HepG2 (cell line): ENCODE data around the gene ACSS1. TPM values are rescaled to one million over a fixed set of nuclear protein-coding genes. Genes with fewer than 3 reads are reported as not detected.

ENCODE experiments used
- AGO2 ChIP-seq: fragments of 200-400 bp; formaldehyde crosslinking; optimal IDR thresholded peaks from 2 replicates; pipeline ENCODE3; 2017; ENCODE audit warnings: mild to moderate bottlenecking, low read depth, low read length, moderate library complexity
- CREBL2 ChIP-seq: sonication (generic); formaldehyde crosslinking; IDR thresholded peaks from 2 replicates; pipeline ENCODE4 v1.8.1; 2023; ENCODE audit warnings: missing genetic modification reagents, mild to moderate bottlenecking, borderline replicate concordance
- FOXK2 ChIP-seq: fragments of 450-650 bp; IDR thresholded peaks from 2 replicates; pipeline ENCODE4 v1.6.1; 2016
- HDAC6 ChIP-seq: fragments of 200-600 bp; sonication (generic); IDR thresholded peaks from 2 replicates; pipeline ENCODE4 v1.7.0; 2017; ENCODE audit warnings: mild to moderate bottlenecking, antibody characterized with exemption, low read length, low read depth
- HMG20A ChIP-seq: IDR thresholded peaks from 2 replicates; pipeline ENCODE4 v1.6.1; 2016; ENCODE audit warnings: borderline replicate concordance
- HMG20B ChIP-seq: conservative IDR thresholded peaks from 2 replicates; pipeline ENCODE4 v1.6.1; 2016; ENCODE audit warnings: missing genetic modification reagents, missing compliant biosample characterization
- HNRNPH1 ChIP-seq: fragments of 200-400 bp; formaldehyde crosslinking; optimal IDR thresholded peaks from 2 replicates; pipeline ENCODE3; 2017; ENCODE audit warnings: mild to moderate bottlenecking, low read depth, low read length
- IRF2 ChIP-seq: IDR thresholded peaks from 2 replicates; pipeline ENCODE4 v1.6.1; 2018; ENCODE audit warnings: missing genetic modification reagents, missing compliant biosample characterization
- MYNN ChIP-seq: sonication (generic); formaldehyde crosslinking; IDR thresholded peaks from 2 replicates; pipeline ENCODE4 v1.4.0; 2020; ENCODE audit warnings: mild to moderate bottlenecking, low read depth, missing genetic modification reagents
- PHB2 ChIP-seq: fragments of 450-650 bp; IDR thresholded peaks from 2 replicates; pipeline ENCODE4 v1.6.1; 2018; ENCODE audit not compliant: partially characterized antibody
- PITX1 ChIP-seq: sonication (generic); formaldehyde crosslinking; IDR thresholded peaks from 2 replicates; pipeline ENCODE4 v1.5.1; 2020; ENCODE audit warnings: mild to moderate bottlenecking, missing genetic modification reagents
- RXRA ChIP-seq: sonication (generic); formaldehyde crosslinking; IDR thresholded peaks from 2 replicates; pipeline ENCODE4 v1.5.1; 2020; ENCODE audit warnings: missing genetic modification reagents
- SP2 ChIP-seq: sonication (generic); formaldehyde crosslinking; IDR thresholded peaks from 2 replicates; pipeline ENCODE4 v1.5.1; 2020; ENCODE audit warnings: mild to moderate bottlenecking, missing genetic modification reagents
- SPEN ChIP-seq: sonication (generic); formaldehyde crosslinking; IDR thresholded peaks from 2 replicates; pipeline ENCODE4 v1.5.1; 2020; ENCODE audit warnings: low read depth, mild to moderate bottlenecking, missing genetic modification reagents
- TCF7 ChIP-seq: sonication (generic); IDR thresholded peaks from 2 replicates; pipeline ENCODE4 v1.6.1; 2016; ENCODE audit warnings: antibody characterized with exemption, low read depth
- THYN1 ChIP-seq: sonication (generic); formaldehyde crosslinking; IDR thresholded peaks from 2 replicates; pipeline ENCODE4 v1.8.1; 2023; ENCODE audit warnings: low read depth, mild to moderate bottlenecking, moderate library complexity, missing genetic modification reagents, borderline replicate concordance
- U2AF2 ChIP-seq: fragments of 200-400 bp; formaldehyde crosslinking; IDR thresholded peaks from 2 replicates; pipeline ENCODE4 v1.6.1; 2017; ENCODE audit warnings: low read depth, mild to moderate bottlenecking, low read length
- ZBTB7A ChIP-seq: sonication (generic); formaldehyde crosslinking; IDR thresholded peaks from 2 replicates; pipeline ENCODE4 v1.8.0; 2022; ENCODE audit warnings: mild to moderate bottlenecking, missing genetic modification reagents
- ZNF296 ChIP-seq: sonication (generic); formaldehyde crosslinking; conservative IDR thresholded peaks from 2 replicates; pipeline ENCODE4 v1.5.0; 2020; ENCODE audit warnings: mild to moderate bottlenecking, missing genetic modification reagents
- ZNF550 ChIP-seq: sonication (generic); formaldehyde crosslinking; IDR thresholded peaks from 2 replicates; pipeline ENCODE4 v1.4.0; 2020; ENCODE audit warnings: mild to moderate bottlenecking, missing genetic modification reagents, borderline replicate concordance
- ZNF567 ChIP-seq: sonication (generic); formaldehyde crosslinking; IDR thresholded peaks from 2 replicates; pipeline ENCODE4 v1.8.1; 2023; ENCODE audit warnings: mild to moderate bottlenecking, missing genetic modification reagents, borderline replicate concordance
- ZNF674 ChIP-seq: sonication (generic); formaldehyde crosslinking; IDR thresholded peaks from 2 replicates; pipeline ENCODE4 v1.5.0; 2020; ENCODE audit warnings: low read depth, mild to moderate bottlenecking, missing genetic modification reagents
- polyA plus RNA-seq, 8 experiments: library from polyadenylated mRNA; depleted of rRNA in 3 of 8; stranded (reverse) in 7 of 8; unstranded in 1 of 8; fragments of >200 nt; fragmentation: Illumina TruSeq in 4 of 8; extraction: Trizol in 4 of 8; gene quantifications; 2 replicates each; pipeline versions ENCODE4 v1.2.1 to v1.2.3, GENCODE V29; 2011 to 2016; ENCODE audit warnings: low read depth in 4 of 8, missing spikeins in 1 of 8, mixed read lengths in 1 of 8; ENCODE audit not compliant: insufficient read depth in 1 of 8
- total RNA-seq, 5 experiments: library from RNA; depleted of rRNA; stranded (reverse); fragments of >200 nt; fragmentation: Illumina TruSeq; extraction: Trizol; gene quantifications; 2 replicates each; pipeline ENCODE4 v1.2.3, GENCODE V29; 2016; ENCODE audit warnings: low read depth in 1 of 5
- TF ChIP-seq, protein P1 (sequence below): sonication (generic); formaldehyde crosslinking; conservative IDR thresholded peaks from 2 replicates; pipeline ENCODE4 v1.4.0; 2020; ENCODE audit warnings: mild to moderate bottlenecking, missing genetic modification reagents, moderate library complexity
- TF ChIP-seq, protein P2 (sequence below): sonication (generic); formaldehyde crosslinking; IDR thresholded peaks from 2 replicates; pipeline ENCODE4 v1.4.0; 2020; ENCODE audit warnings: missing genetic modification reagents
- TF ChIP-seq, protein P3 (sequence below): IDR thresholded peaks from 2 replicates; pipeline ENCODE4 v1.6.1; 2016; ENCODE audit warnings: missing compliant biosample characterization, missing genetic modification reagents, borderline replicate concordance

The ACSS1 gene
- total and polyA plus RNA-seq, 2 of the 13 experiments (the other 11 are each of a cell fraction or from before 2014, with no cell fraction given): 15.2 to 41.6 TPM

GRCh38 chr20:25017257-25017803, 40.6 kb downstream of the ACSS1 start (continued):
- TF ChIP-seq ZBTB7A (CRISPR knock-in tag): peak; percentile 83; the same call in 1 of the 2 replicates
- no peak for TF ChIP-seq ZNF550 (CRISPR knock-in tag)
- peak; percentile 50; the same call in 1 of the 2 replicates for TF ChIP-seq IRF2 (CRISPR knock-in tag)
- no peak for TF ChIP-seq U2AF2
- TF ChIP-seq THYN1 (CRISPR knock-in tag): no peak
- TF ChIP-seq, protein P1, sequence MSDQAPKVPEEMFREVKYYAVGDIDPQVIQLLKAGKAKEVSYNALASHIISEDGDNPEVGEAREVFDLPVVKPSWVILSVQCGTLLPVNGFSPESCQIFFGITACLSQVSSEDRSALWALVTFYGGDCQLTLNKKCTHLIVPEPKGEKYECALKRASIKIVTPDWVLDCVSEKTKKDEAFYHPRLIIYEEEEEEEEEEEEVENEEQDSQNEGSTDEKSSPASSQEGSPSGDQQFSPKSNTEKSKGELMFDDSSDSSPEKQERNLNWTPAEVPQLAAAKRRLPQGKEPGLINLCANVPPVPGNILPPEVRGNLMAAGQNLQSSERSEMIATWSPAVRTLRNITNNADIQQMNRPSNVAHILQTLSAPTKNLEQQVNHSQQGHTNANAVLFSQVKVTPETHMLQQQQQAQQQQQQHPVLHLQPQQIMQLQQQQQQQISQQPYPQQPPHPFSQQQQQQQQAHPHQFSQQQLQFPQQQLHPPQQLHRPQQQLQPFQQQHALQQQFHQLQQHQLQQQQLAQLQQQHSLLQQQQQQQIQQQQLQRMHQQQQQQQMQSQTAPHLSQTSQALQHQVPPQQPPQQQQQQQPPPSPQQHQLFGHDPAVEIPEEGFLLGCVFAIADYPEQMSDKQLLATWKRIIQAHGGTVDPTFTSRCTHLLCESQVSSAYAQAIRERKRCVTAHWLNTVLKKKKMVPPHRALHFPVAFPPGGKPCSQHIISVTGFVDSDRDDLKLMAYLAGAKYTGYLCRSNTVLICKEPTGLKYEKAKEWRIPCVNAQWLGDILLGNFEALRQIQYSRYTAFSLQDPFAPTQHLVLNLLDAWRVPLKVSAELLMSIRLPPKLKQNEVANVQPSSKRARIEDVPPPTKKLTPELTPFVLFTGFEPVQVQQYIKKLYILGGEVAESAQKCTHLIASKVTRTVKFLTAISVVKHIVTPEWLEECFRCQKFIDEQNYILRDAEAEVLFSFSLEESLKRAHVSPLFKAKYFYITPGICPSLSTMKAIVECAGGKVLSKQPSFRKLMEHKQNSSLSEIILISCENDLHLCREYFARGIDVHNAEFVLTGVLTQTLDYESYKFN: peak; percentile 39; the same call in 1 of the 2 replicates
- no peak for TF ChIP-seq TCF7
- TF ChIP-seq PITX1 (CRISPR knock-in tag): no peak
- no peak for TF ChIP-seq HMG20B (CRISPR knock-in tag)
- no peak for TF ChIP-seq AGO2
- TF ChIP-seq PHB2: no peak
- TF ChIP-seq MYNN (CRISPR knock-in tag): no peak
- TF ChIP-seq, protein P2, sequence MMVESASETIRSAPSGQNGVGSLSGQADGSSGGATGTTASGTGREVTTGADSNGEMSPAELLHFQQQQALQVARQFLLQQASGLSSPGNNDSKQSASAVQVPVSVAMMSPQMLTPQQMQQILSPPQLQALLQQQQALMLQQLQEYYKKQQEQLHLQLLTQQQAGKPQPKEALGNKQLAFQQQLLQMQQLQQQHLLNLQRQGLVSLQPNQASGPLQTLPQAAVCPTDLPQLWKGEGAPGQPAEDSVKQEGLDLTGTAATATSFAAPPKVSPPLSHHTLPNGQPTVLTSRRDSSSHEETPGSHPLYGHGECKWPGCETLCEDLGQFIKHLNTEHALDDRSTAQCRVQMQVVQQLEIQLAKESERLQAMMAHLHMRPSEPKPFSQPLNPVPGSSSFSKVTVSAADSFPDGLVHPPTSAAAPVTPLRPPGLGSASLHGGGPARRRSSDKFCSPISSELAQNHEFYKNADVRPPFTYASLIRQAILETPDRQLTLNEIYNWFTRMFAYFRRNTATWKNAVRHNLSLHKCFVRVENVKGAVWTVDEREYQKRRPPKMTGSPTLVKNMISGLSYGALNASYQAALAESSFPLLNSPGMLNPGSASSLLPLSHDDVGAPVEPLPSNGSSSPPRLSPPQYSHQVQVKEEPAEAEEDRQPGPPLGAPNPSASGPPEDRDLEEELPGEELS (CRISPR knock-in tag): 0 out of 2 replicates have a peak, but pooled peaks have one; percentile 34
- TF ChIP-seq ZNF567 (CRISPR knock-in tag): no peak
- TF ChIP-seq SP2 (CRISPR knock-in tag): no peak
- no peak for TF ChIP-seq HNRNPH1
- no peak for TF ChIP-seq RXRA (CRISPR knock-in tag)
- no peak for TF ChIP-seq HDAC6
- no peak for TF ChIP-seq SPEN (CRISPR knock-in tag)
- no peak for TF ChIP-seq ZNF296
- TF ChIP-seq FOXK2: no peak
- no peak for TF ChIP-seq CREBL2 (CRISPR knock-in tag)
- peak; percentile 46; the same call in 1 of the 2 replicates for TF ChIP-seq HMG20A (CRISPR knock-in tag)
- TF ChIP-seq, protein P3, sequence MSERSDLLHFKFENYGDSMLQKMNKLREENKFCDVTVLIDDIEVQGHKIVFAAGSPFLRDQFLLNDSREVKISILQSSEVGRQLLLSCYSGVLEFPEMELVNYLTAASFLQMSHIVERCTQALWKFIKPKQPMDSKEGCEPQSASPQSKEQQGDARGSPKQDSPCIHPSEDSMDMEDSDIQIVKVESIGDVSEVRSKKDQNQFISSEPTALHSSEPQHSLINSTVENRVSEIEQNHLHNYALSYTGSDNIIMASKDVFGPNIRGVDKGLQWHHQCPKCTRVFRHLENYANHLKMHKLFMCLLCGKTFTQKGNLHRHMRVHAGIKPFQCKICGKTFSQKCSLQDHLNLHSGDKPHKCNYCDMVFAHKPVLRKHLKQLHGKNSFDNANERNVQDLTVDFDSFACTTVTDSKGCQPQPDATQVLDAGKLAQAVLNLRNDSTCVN: no peak
- no peak for TF ChIP-seq ZNF674 (CRISPR knock-in tag)
